C4-2B (cell line): ENCODE results near the gene LRP1B.

Experiments used
- ZFX ChIP-seq: fragments of 450-650 bp; IDR thresholded peaks from 2 replicates; pipeline ENCODE4 v1.6.1; 2017
- TF ChIP-seq, protein P1 (sequence below): fragments of 450-650 bp; conservative IDR thresholded peaks from 2 replicates; pipeline ENCODE4 v1.5.1; 2017; ENCODE audit warnings: mild to moderate bottlenecking

GRCh38 chr2:142100970-142101369 is 29.8 kb downstream of the LRP1B start:
- TF ChIP-seq, protein P1, sequence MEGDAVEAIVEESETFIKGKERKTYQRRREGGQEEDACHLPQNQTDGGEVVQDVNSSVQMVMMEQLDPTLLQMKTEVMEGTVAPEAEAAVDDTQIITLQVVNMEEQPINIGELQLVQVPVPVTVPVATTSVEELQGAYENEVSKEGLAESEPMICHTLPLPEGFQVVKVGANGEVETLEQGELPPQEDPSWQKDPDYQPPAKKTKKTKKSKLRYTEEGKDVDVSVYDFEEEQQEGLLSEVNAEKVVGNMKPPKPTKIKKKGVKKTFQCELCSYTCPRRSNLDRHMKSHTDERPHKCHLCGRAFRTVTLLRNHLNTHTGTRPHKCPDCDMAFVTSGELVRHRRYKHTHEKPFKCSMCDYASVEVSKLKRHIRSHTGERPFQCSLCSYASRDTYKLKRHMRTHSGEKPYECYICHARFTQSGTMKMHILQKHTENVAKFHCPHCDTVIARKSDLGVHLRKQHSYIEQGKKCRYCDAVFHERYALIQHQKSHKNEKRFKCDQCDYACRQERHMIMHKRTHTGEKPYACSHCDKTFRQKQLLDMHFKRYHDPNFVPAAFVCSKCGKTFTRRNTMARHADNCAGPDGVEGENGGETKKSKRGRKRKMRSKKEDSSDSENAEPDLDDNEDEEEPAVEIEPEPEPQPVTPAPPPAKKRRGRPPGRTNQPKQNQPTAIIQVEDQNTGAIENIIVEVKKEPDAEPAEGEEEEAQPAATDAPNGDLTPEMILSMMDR: no peak
- no peak for TF ChIP-seq ZFX
